ENCODE results near the gene LPAR3.

The LPAR3 gene

GRCh38 chr1:84823991-84824390, 69.0 kb downstream of the LPAR3 start:
- no peak for DNase-seq (ENCODE audit: low spot score)

GRCh38 chr1:84823511-84823910, 69.5 kb downstream of the LPAR3 start:
- no peak for DNase-seq (ENCODE audit: low spot score)

- no peak for DNase-seq (ENCODE audit: low spot score)
Observed at GRCh38 chr1:84810343-84810742, 82.7 kb downstream of the LPAR3 start.

- no peak for DNase-seq (ENCODE audit: low spot score)
Observed at GRCh38 chr1:84809023-84809422, 84.0 kb downstream of the LPAR3 start.

GRCh38 chr1:84803604-84804003, 89.4 kb downstream of the LPAR3 start:
- DNase-seq (ENCODE audit: low spot score) = no peak

- DNase-seq (ENCODE audit: low spot score) = no peak
Observed at GRCh38 chr1:84802567-84803232, 90.3 kb downstream of the LPAR3 start.

- DNase-seq (ENCODE audit: low spot score) = no peak
Observed at GRCh38 chr1:84800090-84801073, 92.6 kb downstream of the LPAR3 start.

- DNase-seq (ENCODE audit: low spot score) = no peak
Observed at GRCh38 chr1:84797603-84798002, 95.4 kb downstream of the LPAR3 start.

- no peak for DNase-seq (ENCODE audit: low spot score)
Observed at GRCh38 chr1:84795966-84796600, 96.9 kb downstream of the LPAR3 start.

GRCh38 chr1:84795213-84795612, 97.8 kb downstream of the LPAR3 start:
- DNase-seq (ENCODE audit: low spot score) = no peak

- DNase-seq (ENCODE audit: low spot score) = no peak
Observed at GRCh38 chr1:84792421-84792820, 100.6 kb downstream of the LPAR3 start.

GRCh38 chr1:84789014-84789413, 104.0 kb downstream of the LPAR3 start:
- no peak for DNase-seq (ENCODE audit: low spot score)

- no peak for DNase-seq (ENCODE audit: low spot score)
Observed at GRCh38 chr1:84785271-84786036, 107.6 kb downstream of the LPAR3 start.

- DNase-seq (ENCODE audit: low spot score) = no peak
Observed at GRCh38 chr1:84782881-84783280, 110.1 kb downstream of the LPAR3 start.

GRCh38 chr1:84781946-84782771, 110.8 kb downstream of the LPAR3 start:
- peak; percentile 55 for DNase-seq (ENCODE audit: low spot score)

GRCh38 chr1:84780000-84780716, 112.8 kb downstream of the LPAR3 start:
- DNase-seq (ENCODE audit: low spot score) = no peak

GRCh38 chr1:84776639-84777038, 116.4 kb downstream of the LPAR3 start:
- DNase-seq (ENCODE audit: low spot score) = no peak

GRCh38 chr1:84775535-84775920, 117.5 kb downstream of the LPAR3 start:
- no peak for DNase-seq (ENCODE audit: low spot score)

- DNase-seq (ENCODE audit: low spot score) = no peak
Observed at GRCh38 chr1:84774669-84775534, 118.1 kb downstream of the LPAR3 start.

Measured in hematopoietic multipotent progenitor cell treated with erythropoietin and hydrocortisone succinate and interleukin-3 and kit ligand, for 17 days (in vitro differentiated cells).